GM12878 (cell line): ENCODE results near the gene PSMD8. TPM values are rescaled to one million over a fixed set of nuclear protein-coding genes. Genes with fewer than 3 reads are reported as not detected.

Experiments used
- ATAC-seq: fragments of 200-7000 bp; cut with Tn5 transposase; 3 replicates; pipeline ENCODE4 v1.9.1; 2020; ENCODE audit warnings: mild to moderate bottlenecking, moderate library complexity
- BruUV-seq: library from RNA; stranded (reverse); fragments of 400-500 nt; replicated peaks from 2 replicates; lab custom pipeline; 2021; lab: Mats Ljungman, UMichigan
- CTCF ChIA-PET: fragments of 300-600 bp; sonication (Branson Sonifier 250); formaldehyde crosslinking; extraction: SDS; loops from one replicate; lab custom pipeline; 2021; ENCODE audit warnings: inconsistent platforms; lab: Yijun Ruan, JAX
- POLR2A ChIA-PET: fragments of 350-600 bp; formaldehyde crosslinking; extraction: SDS; loops from one replicate; lab custom pipeline; 2021; ENCODE audit warnings: inconsistent platforms; lab: Charles Lee
- RAD21 ChIA-PET: fragments of 300-600 bp; sonication (Branson Sonifier 250); formaldehyde crosslinking; loops from one replicate; lab custom pipeline; 2023; ENCODE audit warnings: antibody characterized with exemption; ENCODE audit not compliant: unreplicated experiment; lab: Charles Lee
- SMC1A ChIA-PET: fragments of 300-600 bp; sonication (Branson Sonifier 250); formaldehyde crosslinking; loops from one replicate; lab custom pipeline; 2023; ENCODE audit not compliant: unreplicated experiment, uncharacterized antibody; lab: Charles Lee
- DNase-seq: peaks from one replicate; pipeline ENCODE4 v3.0.0-alpha.2; 2011; ENCODE audit warnings: low read depth, low spot score
- FAIRE-seq: peaks from 3 replicates; lab custom pipeline; 2011; peaks lifted over from hg19 to GRCh38; lab: Jason Lieb, UNC
- H2AFZ ChIP-seq: 2 replicates; pipeline ENCODE4 v1.6.0; 2011; ENCODE audit warnings: low read depth, low read length, control low read depth; ENCODE audit not compliant: control insufficient read depth
- H3K27ac ChIP-seq: 2 replicates; pipeline ENCODE4 v1.5.1; 2011; ENCODE audit warnings: control low read depth; ENCODE audit not compliant: control insufficient read depth, insufficient read depth
- H3K27me3 ChIP-seq, 2 experiments: replicated peaks in 1 of 2; 2 replicates each; pipeline versions ENCODE4 v1.6.0 to v1.6.1; 2011; ENCODE audit warnings: low read length in 1 of 2; ENCODE audit not compliant: control insufficient read depth in 2 of 2, insufficient read depth in 2 of 2
- H3K36me3 ChIP-seq, 2 experiments: 2 replicates each; pipeline ENCODE4 v1.5.1; 2011; ENCODE audit warnings: low read length in 1 of 2; ENCODE audit not compliant: control insufficient read depth in 2 of 2, insufficient read depth in 2 of 2
- H3K4me1 ChIP-seq: 2 replicates; pipeline ENCODE4 v1.6.1; 2011; ENCODE audit warnings: mild to moderate bottlenecking, low read length, moderate library complexity, mixed read lengths; ENCODE audit not compliant: control insufficient read depth, insufficient read depth
- H3K4me2 ChIP-seq: 2 replicates; pipeline ENCODE4 v1.6.0; 2011; ENCODE audit warnings: control low read depth; ENCODE audit not compliant: control insufficient read depth, insufficient read depth
- H3K4me3 ChIP-seq: fragments of 200-600 bp; sonication (generic); 2 replicates; pipeline ENCODE4 v1.5.1; 2016
- H3K79me2 ChIP-seq: 2 replicates; pipeline ENCODE4 v1.6.0; 2011; ENCODE audit warnings: low read length; ENCODE audit not compliant: control insufficient read depth, insufficient read depth
- H3K9ac ChIP-seq: 2 replicates; pipeline ENCODE4 v1.8.0; 2011; ENCODE audit warnings: low read length, control low read depth, mixed read lengths; ENCODE audit not compliant: control insufficient read depth, insufficient read depth
- H3K9me3 ChIP-seq: replicated peaks from 3 replicates; pipeline ENCODE4 v1.5.1; 2011; ENCODE audit warnings: mild to moderate bottlenecking, low read length; ENCODE audit not compliant: control insufficient read depth, insufficient read depth
- H4K20me1 ChIP-seq: 2 replicates; pipeline ENCODE4 v1.6.0; 2011; ENCODE audit not compliant: control insufficient read depth, insufficient read depth
- BHLHE40 ChIP-seq, 2 experiments: fragments of 450-650 bp in 1 of 2; IDR thresholded peaks; 2 replicates each; pipeline ENCODE4 v1.6.1; 2011 to 2017; ENCODE audit warnings: low read depth in 2 of 2, borderline replicate concordance in 1 of 2, improper control_type of control experiment in 1 of 2, low read length in 1 of 2, mild to moderate bottlenecking in 1 of 2
- CBFB ChIP-seq: IDR thresholded peaks from 2 replicates; pipeline ENCODE4 v1.6.1; 2016; ENCODE audit warnings: antibody characterized with exemption, low read depth
- ETV6 ChIP-seq, 2 experiments: fragments of 450-650 bp in 1 of 2; IDR thresholded peaks in 1 of 2; conservative IDR thresholded peaks in 1 of 2; 2 replicates each; pipeline ENCODE4 v1.6.1; 2014; ENCODE audit warnings: antibody characterized with exemption in 1 of 2, borderline replicate concordance in 1 of 2, low read depth in 1 of 2, mild to moderate bottlenecking in 1 of 2, moderate library complexity in 1 of 2
- IKZF1 ChIP-seq: fragments of 450-650 bp; conservative IDR thresholded peaks from 2 replicates; pipeline ENCODE4 v1.6.1; 2017; ENCODE audit warnings: antibody characterized with exemption, mild to moderate bottlenecking
- KAT2A ChIP-seq: conservative IDR thresholded peaks from 2 replicates; pipeline ENCODE4 v1.6.1; 2011; ENCODE audit warnings: low read depth, low read length; ENCODE audit not compliant: control insufficient read depth
- POLR2A ChIP-seq: IDR thresholded peaks from 2 replicates; pipeline ENCODE4 v1.6.1; 2011; ENCODE audit warnings: low read depth, mild to moderate bottlenecking, low read length
- POU2F2 ChIP-seq: IDR thresholded peaks from 3 replicates; pipeline ENCODE4 v1.6.1; 2011; ENCODE audit warnings: low read depth, mild to moderate bottlenecking, low read length, borderline replicate concordance
- SMAD5 ChIP-seq: IDR thresholded peaks from 2 replicates; pipeline ENCODE4 v1.6.1; 2016; ENCODE audit warnings: antibody characterized with exemption, low read depth
- STAT1 ChIP-seq: fragments of 450-650 bp; conservative IDR thresholded peaks from 2 replicates; pipeline ENCODE4 v1.6.1; 2014; ENCODE audit warnings: antibody characterized with exemption, mild to moderate bottlenecking
- WGBS: methylation state at CpG from one replicate; pipeline ENCODE4 v1.1.6; 2016; ENCODE audit warnings: low lambda C conversion rate; ENCODE audit not compliant: insufficient replicate concordance, insufficient coverage; ENCODE audit errors: missing lambda C conversion rate; 5-methylcytosine and 5-hydroxymethylcytosine counted together
- in situ Hi-C: fragments of 300-500 bp; cut with MboI; formaldehyde crosslinking; loops from 9 replicates; pipeline ENCODE4 v1.14.3; 2018; ENCODE audit warnings: mixed read lengths
- intact Hi-C: fragments of 100-400 bp; cut with micrococcal nuclease; formaldehyde crosslinking; loops from one replicate; pipeline ENCODE4 v1.14.2; 2022; ENCODE audit not compliant: unreplicated experiment
- polyA plus RNA-seq, 11 experiments: library from polyadenylated mRNA; depleted of rRNA in 4 of 11; unstranded in 6 of 11; stranded (reverse) in 5 of 11; fragments of >200 nt; fragmentation: Nextera tagmentation in 4 of 11; fragmentation: Illumina TruSeq in 1 of 11; extraction: Ambion mirVana in 4 of 11; extraction: Trizol in 1 of 11; gene quantifications; 1 replicate in 1 of 11; 2 replicates in 10 of 11; pipeline versions ENCODE4 v1.2.1 to v1.2.3, GENCODE V29; 2011 to 2016; ENCODE audit warnings: inconsistent platforms in 2 of 11, missing spikeins in 2 of 11, low read depth in 1 of 11
- total RNA-seq, 4 experiments: library from RNA; depleted of rRNA in 3 of 4; stranded (reverse); fragments of >200 nt in 3 of 4; fragmentation: Illumina TruSeq in 1 of 4; extraction: Trizol in 1 of 4; gene quantifications; 2 replicates each; pipeline versions ENCODE4 v1.2.1 to v1.2.3, GENCODE V29; 2013 to 2021

PSMD8 gene
- total and polyA plus RNA-seq, 10 of the 15 experiments (the other 5 are each of a cell fraction or from before 2014, with no cell fraction given), result 81.2 to 409 (median 268) TPM

DNA sequence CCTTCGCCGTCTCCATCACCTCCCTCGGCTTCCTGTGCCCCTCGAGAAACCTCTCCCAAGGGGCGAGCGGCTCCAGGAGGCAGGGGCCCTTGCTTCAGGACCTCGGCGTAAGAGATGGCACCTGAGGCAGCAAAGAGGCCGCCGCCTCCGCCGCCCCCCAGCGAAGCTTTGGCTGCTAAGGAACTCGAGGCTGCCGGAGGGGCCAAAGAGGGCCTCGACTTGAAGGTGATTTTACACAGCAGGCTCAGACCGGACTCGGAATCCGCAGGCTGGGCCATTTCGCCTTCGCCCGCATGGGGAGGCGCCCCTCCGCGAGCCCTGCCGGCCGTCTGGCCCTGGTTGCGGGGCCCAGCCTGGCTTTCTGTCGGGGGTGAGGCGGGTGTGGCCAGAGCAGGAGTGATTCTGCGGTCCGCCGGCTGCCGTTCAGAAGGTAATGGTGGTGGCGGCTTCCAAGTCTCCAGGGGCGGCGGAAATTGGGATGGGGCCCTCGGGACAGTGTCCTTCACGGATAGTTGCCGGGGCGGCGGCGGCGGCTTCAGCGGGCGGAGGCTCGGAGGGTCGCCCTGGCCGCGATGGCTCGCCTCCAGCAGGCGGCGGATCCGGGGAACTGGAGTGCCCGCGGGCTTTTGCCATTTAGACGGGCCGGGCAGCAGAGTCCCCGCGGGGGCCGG, 12.1 kb downstream of the PSMD8 start:
- H4K20me1 ChIP-seq, result no peaks in the 10 kb centered on the region; the same call in 1 of the 2 replicates
- DNase-seq (no peak), FAIRE-seq (no peak), ATAC-seq (no peak)
- intact Hi-C loops, result loop anchor here (5.0 kb wide), 1 partner anchor 154 kb away; no protein-coding TSS in a partner anchor
- POLR2A ChIA-PET, result interaction anchor here (1.4 kb wide), 1 partner anchor 16 kb away, joined by 5 read pairs; the partner anchor contains the start of gene FAM98C
- in situ Hi-C loops, result no loop called here
- no peaks in the 10 kb centered on the region for H3K9me3 ChIP-seq
- SMC1A ChIA-PET, result no interaction called here
- no peak overlapping the region for H3K9ac ChIP-seq
- peaks cover 6 to 10% of the 10 kb centered on the region in 2 experiments; a peak in 3 of 4 replicates for H3K36me3 ChIP-seq
- TF ChIP-seq IKZF1 (no peak), POU2F2 (no peak), KAT2A (no peak), SMAD5 (no peak), BHLHE40 (IDR thresholded peaks at IDR 0.05; ENCODE audit: borderline replicate concordance in 1 of 2, low read depth in 2 of 2, low read length in 1 of 2) (no peak), STAT1 (no peak), CBFB (no peak), POLR2A (no peak), ETV6 (conservative IDR thresholded peaks at IDR 0.05 in 1 of 2, IDR thresholded peaks at IDR 0.05 in 1 of 2; ENCODE audit: borderline replicate concordance in 1 of 2, low read depth in 1 of 2) (no peak)
- TF ChIP-seq, all 136 proteins: peak for 0
- H3K4me2 ChIP-seq, result no peak overlapping the region; the same call in 1 of the 2 replicates
- ChIA-PET RAD21 (no interaction called here), CTCF (no interaction called here)
- no peak overlapping the region for H2AFZ ChIP-seq
- 76% methylated on average over 57 of the region's 61 CpGs for WGBS
- H3K4me1 ChIP-seq, result peaks cover 12% of the 10 kb centered on the region
- H3K79me2 ChIP-seq, result no peaks in the 10 kb centered on the region
- no peak overlapping the region for H3K4me3 ChIP-seq
- H3K27me3 ChIP-seq, result no peaks in the 10 kb centered on the region; a peak in 1 of 4 replicates
- no TSS peak for BruUV-seq
- H3K27ac ChIP-seq, result no peak overlapping the region
